HepG2 (cell line): ENCODE data around the gene DST. TPM values are rescaled to one million over a fixed set of nuclear protein-coding genes. Genes with fewer than 3 reads are reported as not detected.
"Not testable (repeated sequence)": the region's sequence is repeated elsewhere in the genome, so short reads cannot be mapped to it uniquely, and the experiment has no call there.

Source experiments
- ATAC-seq: fragments of 200-7000 bp; cut with Tn5 transposase; 3 replicates; pipeline ENCODE4 v1.9.1; 2020; ENCODE audit warnings: mild to moderate bottlenecking, moderate library complexity
- BruUV-seq: library from RNA; stranded (reverse); fragments of 400-500 nt; replicated peaks from 2 replicates; lab custom pipeline; 2021; lab: Mats Ljungman, UMichigan
- CTCF ChIA-PET: fragments of 300-600 bp; formaldehyde crosslinking; extraction: SDS; loops from one replicate; lab custom pipeline; 2021; ENCODE audit warnings: low total read pairs, inconsistent platforms, low intra/inter-chr PET ratio; lab: Yijun Ruan, JAX
- POLR2A ChIA-PET: fragments of 350-600 bp; sonication (Branson Sonifier 250); formaldehyde crosslinking; loops from one replicate; lab custom pipeline; 2020; ENCODE audit warnings: antibody characterized with exemption, inconsistent platforms; lab: Yijun Ruan, JAX
- DNase-seq: peaks from one replicate; pipeline ENCODE4 v3.0.0-alpha.2; 2015; ENCODE audit warnings: low spot score
- FAIRE-seq: peaks from 3 replicates; lab custom pipeline; 2011; peaks lifted over from hg19 to GRCh38; lab: Jason Lieb, UNC
- H2AFZ ChIP-seq: one replicate; pipeline ENCODE4 v1.6.1; 2011; ENCODE audit warnings: low read length, inconsistent platforms
- H3K27ac ChIP-seq: fragments of 300-600 bp; 3 replicates; pipeline ENCODE4 v1.8.0; 2011; ENCODE audit warnings: mixed run types, mild to moderate bottlenecking, mixed read lengths, low read length, inconsistent platforms; ENCODE audit not compliant: insufficient read depth; ENCODE audit errors: extremely low read length
- H3K27me3 ChIP-seq, 2 experiments: fragments of 200-600 bp in 1 of 2; 2 replicates in 1 of 2; 3 replicates in 1 of 2; pipeline versions ENCODE4 v1.6.0 to v1.8.0; 2011; ENCODE audit warnings: low read length in 2 of 2, mild to moderate bottlenecking in 2 of 2, moderate library complexity in 2 of 2, inconsistent platforms in 1 of 2; ENCODE audit not compliant: insufficient read depth in 2 of 2, control insufficient read depth in 1 of 2
- H3K36me3 ChIP-seq, 2 experiments: fragments of 200-600 bp in 1 of 2; replicated peaks in 1 of 2; 2 replicates in 1 of 2; 3 replicates in 1 of 2; pipeline versions ENCODE4 v1.5.1 to v1.8.0; 2011; ENCODE audit warnings: low read length in 2 of 2, inconsistent platforms in 1 of 2; ENCODE audit not compliant: insufficient read depth in 2 of 2, control insufficient read depth in 1 of 2
- H3K4me1 ChIP-seq: 2 replicates; pipeline ENCODE4 v1.5.1; 2012; ENCODE audit warnings: low read length, inconsistent platforms; ENCODE audit not compliant: insufficient read depth
- H3K4me2 ChIP-seq: 2 replicates; pipeline ENCODE4 v1.6.0; 2011; ENCODE audit warnings: low read depth, low read length, inconsistent platforms
- H3K4me3 ChIP-seq, 3 experiments: fragments of 200-600 bp in 1 of 3; sonication (generic), shearing (Covaris generic) in 1 of 3; replicated peaks in 1 of 3; 2 replicates each; pipeline ENCODE4 v1.5.1; 2011 to 2016; ENCODE audit warnings: low read length in 3 of 3, inconsistent platforms in 2 of 3, low read depth in 2 of 3, mild to moderate bottlenecking in 2 of 3, control low read depth in 1 of 3, mixed read lengths in 1 of 3; ENCODE audit not compliant: insufficient read depth in 1 of 3
- H3K79me2 ChIP-seq: one replicate; pipeline ENCODE4 v1.6.1; 2011; ENCODE audit warnings: low read length, inconsistent platforms; ENCODE audit not compliant: insufficient read depth
- H3K9ac ChIP-seq: 2 replicates; pipeline ENCODE4 v1.6.0; 2011; ENCODE audit warnings: mild to moderate bottlenecking, low read depth, low read length, inconsistent platforms; ENCODE audit not compliant: insufficient read depth
- H3K9me3 ChIP-seq: 2 replicates; pipeline ENCODE4 v1.5.1; 2012; ENCODE audit warnings: mild to moderate bottlenecking, low read length
- H4K20me1 ChIP-seq: 2 replicates; pipeline ENCODE4 v1.6.0; 2011; ENCODE audit warnings: inconsistent platforms, mild to moderate bottlenecking, low read length, moderate library complexity; ENCODE audit not compliant: insufficient read depth
- BRF2 ChIP-seq: sonication (generic); formaldehyde crosslinking; IDR thresholded peaks from 2 replicates; pipeline ENCODE4 v1.8.1; 2022; ENCODE audit warnings: mild to moderate bottlenecking, missing genetic modification reagents
- ETV6 ChIP-seq: sonication (generic); formaldehyde crosslinking; conservative IDR thresholded peaks from 2 replicates; pipeline ENCODE4 v1.4.0; 2020; ENCODE audit warnings: missing genetic modification reagents
- MTF1 ChIP-seq: sonication (generic); formaldehyde crosslinking; IDR thresholded peaks from 2 replicates; pipeline ENCODE4 v1.5.0; 2020; ENCODE audit warnings: missing genetic modification reagents
- SRSF9 ChIP-seq: fragments of 200-400 bp; formaldehyde crosslinking; IDR thresholded peaks from 2 replicates; pipeline ENCODE4 v1.6.1; 2018; ENCODE audit warnings: borderline replicate concordance, mild to moderate bottlenecking, low read depth, low read length; ENCODE audit not compliant: insufficient read depth, poor library complexity, severe bottlenecking
- ZBTB40 ChIP-seq, 2 experiments: fragments of 450-650 bp in 1 of 2; sonication (generic) in 1 of 2; formaldehyde crosslinking in 1 of 2; IDR thresholded peaks; 2 replicates each; pipeline versions ENCODE4 v1.6.1 to v1.8.0; 2016 to 2022; ENCODE audit warnings: antibody characterized with exemption in 1 of 2, mild to moderate bottlenecking in 1 of 2, missing genetic modification reagents in 1 of 2
- ZNF274 ChIP-seq: sonication (generic); formaldehyde crosslinking; IDR thresholded peaks from 2 replicates; pipeline ENCODE4 v1.5.1; 2020; ENCODE audit warnings: mild to moderate bottlenecking, missing genetic modification reagents
- WGBS: methylation state at CpG from one replicate; pipeline ENCODE4 v1.1.6; 2017; ENCODE audit warnings: low lambda C conversion rate; 5-methylcytosine and 5-hydroxymethylcytosine counted together
- in situ Hi-C: cut with HindIII; loops from 2 replicates; pipeline ENCODE4 v1.10.0; 2017; ENCODE audit warnings: low pct_unique_long_range_greater_than_20kb; ENCODE audit not compliant: extremely low pct_ligation_motif_present
- intact Hi-C: fragments of 100-400 bp; cut with micrococcal nuclease; formaldehyde crosslinking; loops from one replicate; pipeline ENCODE4 v1.10.0; 2022; ENCODE audit not compliant: unreplicated experiment
- polyA plus RNA-seq, 8 experiments: library from polyadenylated mRNA; depleted of rRNA in 3 of 8; stranded (reverse) in 7 of 8; unstranded in 1 of 8; fragments of >200 nt; fragmentation: Illumina TruSeq in 4 of 8; extraction: Trizol in 4 of 8; gene quantifications; 2 replicates each; pipeline versions ENCODE4 v1.2.1 to v1.2.3, GENCODE V29; 2011 to 2016; ENCODE audit warnings: low read depth in 4 of 8, missing spikeins in 1 of 8, mixed read lengths in 1 of 8; ENCODE audit not compliant: insufficient read depth in 1 of 8
- total RNA-seq, 5 experiments: library from RNA; depleted of rRNA; stranded (reverse); fragments of >200 nt; fragmentation: Illumina TruSeq; extraction: Trizol; gene quantifications; 2 replicates each; pipeline ENCODE4 v1.2.3, GENCODE V29; 2016; ENCODE audit warnings: low read depth in 1 of 5
- TF ChIP-seq, protein P1 (sequence below): IDR thresholded peaks from 2 replicates; pipeline ENCODE4 v1.6.1; 2016; ENCODE audit warnings: mild to moderate bottlenecking
- TF ChIP-seq, protein P2 (sequence below): sonication (generic); formaldehyde crosslinking; IDR thresholded peaks from 2 replicates; pipeline ENCODE4 v1.4.0; 2020; ENCODE audit warnings: missing genetic modification reagents

The DST gene
- total and polyA plus RNA-seq, 2 of the 13 experiments (the other 11 are each of a cell fraction or from before 2014, with no cell fraction given): 64.4 to 89.0 TPM

- TF ChIP-seq ZBTB40 (IDR thresholded peaks at IDR 0.05) (no peak), ZBTB40 (CRISPR knock-in tag; IDR thresholded peaks at IDR 0.05) (no peak), MTF1 (no peak), BRF2 (no peak), ETV6 (CRISPR knock-in tag) (no peak), SRSF9 (no peak), ZNF274 (CRISPR knock-in tag) (no peak)
- TF ChIP-seq, protein P1, sequence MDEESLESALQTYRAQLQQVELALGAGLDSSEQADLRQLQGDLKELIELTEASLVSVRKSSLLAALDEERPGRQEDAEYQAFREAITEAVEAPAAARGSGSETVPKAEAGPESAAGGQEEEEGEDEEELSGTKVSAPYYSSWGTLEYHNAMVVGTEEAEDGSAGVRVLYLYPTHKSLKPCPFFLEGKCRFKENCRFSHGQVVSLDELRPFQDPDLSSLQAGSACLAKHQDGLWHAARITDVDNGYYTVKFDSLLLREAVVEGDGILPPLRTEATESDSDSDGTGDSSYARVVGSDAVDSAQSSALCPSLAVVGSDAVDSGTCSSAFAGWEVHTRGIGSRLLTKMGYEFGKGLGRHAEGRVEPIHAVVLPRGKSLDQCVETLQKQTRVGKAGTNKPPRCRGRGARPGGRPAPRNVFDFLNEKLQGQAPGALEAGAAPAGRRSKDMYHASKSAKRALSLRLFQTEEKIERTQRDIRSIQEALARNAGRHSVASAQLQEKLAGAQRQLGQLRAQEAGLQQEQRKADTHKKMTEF (CRISPR knock-in tag): no peak
- TF ChIP-seq, protein P2, sequence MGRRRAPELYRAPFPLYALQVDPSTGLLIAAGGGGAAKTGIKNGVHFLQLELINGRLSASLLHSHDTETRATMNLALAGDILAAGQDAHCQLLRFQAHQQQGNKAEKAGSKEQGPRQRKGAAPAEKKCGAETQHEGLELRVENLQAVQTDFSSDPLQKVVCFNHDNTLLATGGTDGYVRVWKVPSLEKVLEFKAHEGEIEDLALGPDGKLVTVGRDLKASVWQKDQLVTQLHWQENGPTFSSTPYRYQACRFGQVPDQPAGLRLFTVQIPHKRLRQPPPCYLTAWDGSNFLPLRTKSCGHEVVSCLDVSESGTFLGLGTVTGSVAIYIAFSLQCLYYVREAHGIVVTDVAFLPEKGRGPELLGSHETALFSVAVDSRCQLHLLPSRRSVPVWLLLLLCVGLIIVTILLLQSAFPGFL: no peak
Measured at GRCh38 chr6:56567501-56567900, 75.2 kb downstream of the DST start (continued).

GRCh38 chr6:56562730-56563129, 80.0 kb downstream of the DST start:
- H3K4me1 ChIP-seq, H2AFZ ChIP-seq, H3K27ac ChIP-seq, FAIRE-seq, DNase-seq, H3K4me3 ChIP-seq, H4K20me1 ChIP-seq, H3K79me2 ChIP-seq, CTCF ChIA-PET, H3K27me3 ChIP-seq, BruUV-seq, POLR2A ChIA-PET, H3K9me3 ChIP-seq, ATAC-seq, intact Hi-C loops, H3K36me3 ChIP-seq, H3K9ac ChIP-seq, H3K4me2 ChIP-seq, in situ Hi-C loops: not testable (repeated sequence)
- 97% methylated on average over 4 of the region's 4 CpGs for WGBS
